Measurements from ENCODE around the gene TRIO. TPM values are rescaled to one million over a fixed set of nuclear protein-coding genes. Genes with fewer than 3 reads are reported as not detected.

TRIO gene
- total RNA-seq, 1 experiment from 2014 or later: 88.8 TPM

DNA sequence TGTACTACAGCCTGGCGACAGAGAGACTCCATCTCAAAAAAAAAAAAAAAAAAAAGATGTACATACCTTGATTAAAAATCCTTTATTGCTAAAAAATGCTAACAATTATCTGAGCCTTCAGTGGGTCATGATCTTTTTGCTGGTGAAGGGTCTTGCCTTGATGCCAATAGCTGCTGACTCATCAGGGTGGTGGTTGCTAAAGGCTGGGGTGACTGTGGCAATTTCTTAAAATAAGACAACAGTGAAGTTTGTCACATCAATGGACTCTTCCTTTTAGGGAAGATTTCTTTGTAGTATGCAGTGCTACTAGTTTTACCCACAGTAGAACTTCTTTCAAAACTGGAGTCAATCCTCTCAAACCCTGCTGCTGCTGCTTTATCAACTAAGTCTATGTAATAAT is 404.5 kb downstream of the TRIO start:
- ATAC-seq (no peak), DNase-seq (ENCODE audit: low spot score) (no peak)
- ChIA-PET POLR2A (no interaction called here), CTCF (no interaction called here)
- Mint-ChIP-seq H3K4me3 (no peak overlapping the region), H3K27ac (no peak overlapping the region), H3K4me1 (no peaks in the 10 kb centered on the region), H3K9me3 (peaks cover 13% of the 10 kb centered on the region), H3K36me3 (no peaks in the 10 kb centered on the region), H3K27me3 (ENCODE audit: low read depth) (no peaks in the 10 kb centered on the region)
- TF ChIP-seq JAZF1 (CRISPR knock-in tag; IDR thresholded peaks at IDR 0.05): no peak
- no peak for TF ChIP-seq FOXP1 (CRISPR knock-in tag; IDR thresholded peaks at IDR 0.05; ENCODE audit: borderline replicate concordance)
- no peak for TF ChIP-seq ZNF232 (CRISPR knock-in tag; IDR thresholded peaks at IDR 0.05)
- TF ChIP-seq ZNF512 (CRISPR knock-in tag; IDR thresholded peaks at IDR 0.05; ENCODE audit: borderline replicate concordance): no peak
- no peak for TF ChIP-seq CREM (CRISPR knock-in tag; IDR thresholded peaks at IDR 0.05)
- TF ChIP-seq PRDM15 (CRISPR knock-in tag; IDR thresholded peaks at IDR 0.05): no peak
- TF ChIP-seq, protein P1, sequence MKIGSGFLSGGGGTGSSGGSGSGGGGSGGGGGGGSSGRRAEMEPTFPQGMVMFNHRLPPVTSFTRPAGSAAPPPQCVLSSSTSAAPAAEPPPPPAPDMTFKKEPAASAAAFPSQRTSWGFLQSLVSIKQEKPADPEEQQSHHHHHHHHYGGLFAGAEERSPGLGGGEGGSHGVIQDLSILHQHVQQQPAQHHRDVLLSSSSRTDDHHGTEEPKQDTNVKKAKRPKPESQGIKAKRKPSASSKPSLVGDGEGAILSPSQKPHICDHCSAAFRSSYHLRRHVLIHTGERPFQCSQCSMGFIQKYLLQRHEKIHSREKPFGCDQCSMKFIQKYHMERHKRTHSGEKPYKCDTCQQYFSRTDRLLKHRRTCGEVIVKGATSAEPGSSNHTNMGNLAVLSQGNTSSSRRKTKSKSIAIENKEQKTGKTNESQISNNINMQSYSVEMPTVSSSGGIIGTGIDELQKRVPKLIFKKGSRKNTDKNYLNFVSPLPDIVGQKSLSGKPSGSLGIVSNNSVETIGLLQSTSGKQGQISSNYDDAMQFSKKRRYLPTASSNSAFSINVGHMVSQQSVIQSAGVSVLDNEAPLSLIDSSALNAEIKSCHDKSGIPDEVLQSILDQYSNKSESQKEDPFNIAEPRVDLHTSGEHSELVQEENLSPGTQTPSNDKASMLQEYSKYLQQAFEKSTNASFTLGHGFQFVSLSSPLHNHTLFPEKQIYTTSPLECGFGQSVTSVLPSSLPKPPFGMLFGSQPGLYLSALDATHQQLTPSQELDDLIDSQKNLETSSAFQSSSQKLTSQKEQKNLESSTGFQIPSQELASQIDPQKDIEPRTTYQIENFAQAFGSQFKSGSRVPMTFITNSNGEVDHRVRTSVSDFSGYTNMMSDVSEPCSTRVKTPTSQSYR (CRISPR knock-in tag; IDR thresholded peaks at IDR 0.05): no peak
- no peak for TF ChIP-seq FOXK1 (CRISPR knock-in tag; IDR thresholded peaks at IDR 0.05)
- TF ChIP-seq ZNF423 (CRISPR knock-in tag; IDR thresholded peaks at IDR 0.05): no peak
- TF ChIP-seq ESRRA (CRISPR knock-in tag; IDR thresholded peaks at IDR 0.05; ENCODE audit: borderline replicate concordance): no peak
- no peak for TF ChIP-seq RELA (CRISPR knock-in tag; IDR thresholded peaks at IDR 0.05; ENCODE audit: borderline replicate concordance)

GRCh38 chr5:14551211-14551610 is 408.1 kb downstream of the TRIO start:
- POLR2A ChIA-PET: no interaction called here
- Mint-ChIP-seq H3K4me3 (no peak overlapping the region), H3K4me1 (no peaks in the 10 kb centered on the region), H3K27me3 (ENCODE audit: low read depth) (no peaks in the 10 kb centered on the region), H3K27ac (no peak overlapping the region), H3K9me3 (peaks cover 10% of the 10 kb centered on the region; the same call in 1 of the 2 replicates), H3K36me3 (no peaks in the 10 kb centered on the region)
- CTCF ChIA-PET: interaction anchor here (0.6 kb wide), 1 partner anchor 392 kb away, joined by 3 read pairs; no protein-coding TSS in a partner anchor
- ATAC-seq (no peak), DNase-seq (ENCODE audit: low spot score) (no peak)
- no peak for TF ChIP-seq NFYB (CRISPR knock-in tag; conservative IDR thresholded peaks at IDR 0.05; ENCODE audit: low read depth)
- TF ChIP-seq, protein P2, sequence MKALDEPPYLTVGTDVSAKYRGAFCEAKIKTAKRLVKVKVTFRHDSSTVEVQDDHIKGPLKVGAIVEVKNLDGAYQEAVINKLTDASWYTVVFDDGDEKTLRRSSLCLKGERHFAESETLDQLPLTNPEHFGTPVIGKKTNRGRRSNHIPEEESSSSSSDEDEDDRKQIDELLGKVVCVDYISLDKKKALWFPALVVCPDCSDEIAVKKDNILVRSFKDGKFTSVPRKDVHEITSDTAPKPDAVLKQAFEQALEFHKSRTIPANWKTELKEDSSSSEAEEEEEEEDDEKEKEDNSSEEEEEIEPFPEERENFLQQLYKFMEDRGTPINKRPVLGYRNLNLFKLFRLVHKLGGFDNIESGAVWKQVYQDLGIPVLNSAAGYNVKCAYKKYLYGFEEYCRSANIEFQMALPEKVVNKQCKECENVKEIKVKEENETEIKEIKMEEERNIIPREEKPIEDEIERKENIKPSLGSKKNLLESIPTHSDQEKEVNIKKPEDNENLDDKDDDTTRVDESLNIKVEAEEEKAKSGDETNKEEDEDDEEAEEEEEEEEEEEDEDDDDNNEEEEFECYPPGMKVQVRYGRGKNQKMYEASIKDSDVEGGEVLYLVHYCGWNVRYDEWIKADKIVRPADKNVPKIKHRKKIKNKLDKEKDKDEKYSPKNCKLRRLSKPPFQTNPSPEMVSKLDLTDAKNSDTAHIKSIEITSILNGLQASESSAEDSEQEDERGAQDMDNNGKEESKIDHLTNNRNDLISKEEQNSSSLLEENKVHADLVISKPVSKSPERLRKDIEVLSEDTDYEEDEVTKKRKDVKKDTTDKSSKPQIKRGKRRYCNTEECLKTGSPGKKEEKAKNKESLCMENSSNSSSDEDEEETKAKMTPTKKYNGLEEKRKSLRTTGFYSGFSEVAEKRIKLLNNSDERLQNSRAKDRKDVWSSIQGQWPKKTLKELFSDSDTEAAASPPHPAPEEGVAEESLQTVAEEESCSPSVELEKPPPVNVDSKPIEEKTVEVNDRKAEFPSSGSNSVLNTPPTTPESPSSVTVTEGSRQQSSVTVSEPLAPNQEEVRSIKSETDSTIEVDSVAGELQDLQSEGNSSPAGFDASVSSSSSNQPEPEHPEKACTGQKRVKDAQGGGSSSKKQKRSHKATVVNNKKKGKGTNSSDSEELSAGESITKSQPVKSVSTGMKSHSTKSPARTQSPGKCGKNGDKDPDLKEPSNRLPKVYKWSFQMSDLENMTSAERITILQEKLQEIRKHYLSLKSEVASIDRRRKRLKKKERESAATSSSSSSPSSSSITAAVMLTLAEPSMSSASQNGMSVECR (CRISPR knock-in tag; IDR thresholded peaks at IDR 0.05; ENCODE audit: borderline replicate concordance): no peak
- TF ChIP-seq, protein P3, sequence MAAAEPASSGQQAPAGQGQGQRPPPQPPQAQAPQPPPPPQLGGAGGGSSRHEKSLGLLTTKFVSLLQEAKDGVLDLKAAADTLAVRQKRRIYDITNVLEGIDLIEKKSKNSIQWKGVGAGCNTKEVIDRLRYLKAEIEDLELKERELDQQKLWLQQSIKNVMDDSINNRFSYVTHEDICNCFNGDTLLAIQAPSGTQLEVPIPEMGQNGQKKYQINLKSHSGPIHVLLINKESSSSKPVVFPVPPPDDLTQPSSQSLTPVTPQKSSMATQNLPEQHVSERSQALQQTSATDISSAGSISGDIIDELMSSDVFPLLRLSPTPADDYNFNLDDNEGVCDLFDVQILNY (CRISPR knock-in tag; IDR thresholded peaks at IDR 0.05): no peak
- no peak for TF ChIP-seq ZBTB43 (CRISPR knock-in tag; IDR thresholded peaks at IDR 0.05)
- no peak for TF ChIP-seq ETV6 (CRISPR knock-in tag; IDR thresholded peaks at IDR 0.05)
- no peak for TF ChIP-seq FOXJ3 (CRISPR knock-in tag; IDR thresholded peaks at IDR 0.05; ENCODE audit: borderline replicate concordance)
- TF ChIP-seq NR2C2 (CRISPR knock-in tag; IDR thresholded peaks at IDR 0.05): no peak
- TF ChIP-seq SOX15 (CRISPR knock-in tag; IDR thresholded peaks at IDR 0.05): no peak
- TF ChIP-seq CTCF (IDR thresholded peaks at IDR 0.05): no peak
